ENCODE data around the gene WFS1.

The WFS1 gene

GRCh38 chr4:6236816-6237390 is 32.7 kb upstream of the WFS1 start:
- TF ChIP-seq CTCF (IDR thresholded peaks at IDR 0.05; ENCODE audit: insufficient read depth, low read depth, low read length, missing control alignments), result no peak

GRCh38 chr4:6239486-6239885 is 30.2 kb upstream of the WFS1 start:
- DNase-seq (ENCODE audit: low read depth), result no peak
- H3K4me3 ChIP-seq (ENCODE audit: low read depth, low read length), result no peak overlapping the region
- no peak for TF ChIP-seq CTCF (IDR thresholded peaks at IDR 0.05; ENCODE audit: insufficient read depth, low read depth, low read length, missing control alignments)

More at GRCh38 chr4:6236816-6237390, 32.7 kb upstream of the WFS1 start:
- no peak overlapping the region for H3K4me3 ChIP-seq (ENCODE audit: low read depth, low read length)
- no peak for DNase-seq (ENCODE audit: low read depth)

GRCh38 chr4:6239968-6240367 is 29.7 kb upstream of the WFS1 start:
- no peak overlapping the region for H3K4me3 ChIP-seq (ENCODE audit: low read depth, low read length)
- TF ChIP-seq CTCF (IDR thresholded peaks at IDR 0.05; ENCODE audit: insufficient read depth, low read depth, low read length, missing control alignments), result no peak
- no peak for DNase-seq (ENCODE audit: low read depth)

GRCh38 chr4:6241062-6241845 is 28.4 kb upstream of the WFS1 start:
- H3K4me3 ChIP-seq (ENCODE audit: low read depth, low read length), result no peak overlapping the region
- TF ChIP-seq CTCF (IDR thresholded peaks at IDR 0.05; ENCODE audit: insufficient read depth, low read depth, low read length, missing control alignments), result no peak
- DNase-seq (ENCODE audit: low read depth), result no peak

GRCh38 chr4:6242271-6243029 is 27.2 kb upstream of the WFS1 start:
- TF ChIP-seq CTCF (IDR thresholded peaks at IDR 0.05; ENCODE audit: insufficient read depth, low read depth, low read length, missing control alignments), result no peak
- H3K4me3 ChIP-seq (ENCODE audit: low read depth, low read length), result no peak overlapping the region
- no peak for DNase-seq (ENCODE audit: low read depth)

GRCh38 chr4:6245246-6246169 is 24.1 kb upstream of the WFS1 start:
- TF ChIP-seq CTCF (IDR thresholded peaks at IDR 0.05; ENCODE audit: insufficient read depth, low read depth, low read length, missing control alignments), result no peak
- DNase-seq (ENCODE audit: low read depth), result no peak
- no peak overlapping the region for H3K4me3 ChIP-seq (ENCODE audit: low read depth, low read length)
